ENCODE data around the gene SUN2. TPM values are rescaled to one million over a fixed set of nuclear protein-coding genes. Genes with fewer than 3 reads are reported as not detected.
A peak's percentile ranks its signal among the peaks of the same experiment; 100 is the strongest.

Gene SUN2
- total RNA-seq, 4 donors from 2014 or later = 177 to 423 (median 312) TPM

- no peaks in the 10 kb centered on the region for H3K9me3 ChIP-seq
- H3K4me1 ChIP-seq = peaks cover 46% of the 10 kb centered on the region in 2 donors
- no peaks in the 10 kb centered on the region for H3K27me3 ChIP-seq
Measured at GRCh38 chr22:38709306-38709705, 46.5 kb downstream of the SUN2 start.

GRCh38 chr22:38707984-38708383 is 47.8 kb downstream of the SUN2 start:
- peaks cover 0 to 9% of the 10 kb centered on the region in 2 donors for H3K36me3 ChIP-seq
- peaks cover 45 to 46% of the 10 kb centered on the region in 2 donors for H3K4me1 ChIP-seq
- no peak for DNase-seq
- H3K4me3 ChIP-seq = peak overlapping the region in 2 of 4 donors; percentile 8 to 34
- H3K27ac ChIP-seq = peak overlapping the region; percentile 92 to 100 (median 97)
- in situ Hi-C loops (cut with MboI; ENCODE audit: low sequenced_read_pairs in 4 of 4) = no loop called here
- intact Hi-C loops (cut with DNase I; ENCODE audit: low total_unique reads) = loop anchor here (1.0 to 10.0 kb wide), 6 partner anchors 26 to 643 kb away; partner anchors contain the start of genes CBX6 and CSNK1E
- no peaks in the 10 kb centered on the region for H3K9me3 ChIP-seq
- no peak for ATAC-seq
- TF ChIP-seq CTCF (IDR thresholded peaks at IDR 0.05 in 4 of 5, conservative IDR thresholded peaks at IDR 0.05 in 1 of 5) (no peak), POLR2A (IDR thresholded peaks at IDR 0.05) (no peak)
- H3K27me3 ChIP-seq = no peaks in the 10 kb centered on the region

More at GRCh38 chr22:38709306-38709705, 46.5 kb downstream of the SUN2 start:
- Histone ChIP-seq H3K4me3 (no peak overlapping the region), H3K27ac (peak overlapping the region in 3 of 4 donors; percentile 28 to 98 (median 96)), H3K36me3 (peaks cover 0 to 9% of the 10 kb centered on the region in 2 donors)
- TF ChIP-seq CTCF (IDR thresholded peaks at IDR 0.05 in 4 of 5, conservative IDR thresholded peaks at IDR 0.05 in 1 of 5) (no peak), POLR2A (IDR thresholded peaks at IDR 0.05) (no peak)
- DNase-seq = no peak
- intact Hi-C loops (cut with DNase I; ENCODE audit: low total_unique reads) (loop anchor here (5.0 to 10.0 kb wide), 4 partner anchors 163 to 645 kb away; partner anchors contain the start of genes CBX6 and CSNK1E), in situ Hi-C loops (cut with MboI; ENCODE audit: low sequenced_read_pairs in 4 of 4) (no loop called here)
- no peak for ATAC-seq

- intact Hi-C loops (cut with DNase I; ENCODE audit: low total_unique reads) = loop anchor here (1.0 to 10.0 kb wide), 6 partner anchors 27 to 643 kb away; partner anchors contain the start of genes CBX6 and CSNK1E
Measured at GRCh38 chr22:38707346-38707745, 48.5 kb downstream of the SUN2 start.

GRCh38 chr22:38706901-38707195 is 49.0 kb downstream of the SUN2 start:
- DNase-seq = no peak
- TF ChIP-seq POLR2A (IDR thresholded peaks at IDR 0.05) (no peak), CTCF (IDR thresholded peaks at IDR 0.05 in 4 of 5, conservative IDR thresholded peaks at IDR 0.05 in 1 of 5) (no peak)
- ATAC-seq = no peak
- Histone ChIP-seq H3K36me3 (peaks cover 0 to 9% of the 10 kb centered on the region in 2 donors), H3K27ac (peak overlapping the region; percentile 92 to 100 (median 97)), H3K27me3 (no peaks in the 10 kb centered on the region), H3K4me1 (peaks cover 34 to 35% of the 10 kb centered on the region in 2 donors), H3K9me3 (no peaks in the 10 kb centered on the region), H3K4me3 (peak overlapping the region; percentile 75 to 100 (median 90))
- intact Hi-C loops (cut with DNase I; ENCODE audit: low total_unique reads) (loop anchor here (1.0 to 10.0 kb wide), 6 partner anchors 27 to 642 kb away; partner anchors contain the start of genes CBX6 and CSNK1E), in situ Hi-C loops (cut with MboI; ENCODE audit: low sequenced_read_pairs in 4 of 4) (no loop called here)

More at GRCh38 chr22:38707346-38707745, 48.5 kb downstream of the SUN2 start:
- H3K36me3 ChIP-seq = peaks cover 0 to 9% of the 10 kb centered on the region in 2 donors
- TF ChIP-seq POLR2A (IDR thresholded peaks at IDR 0.05) (peak; percentile 72 to 78), CTCF (IDR thresholded peaks at IDR 0.05 in 4 of 5, conservative IDR thresholded peaks at IDR 0.05 in 1 of 5) (no peak)
- peak overlapping the region; percentile 75 to 100 (median 90) for H3K4me3 ChIP-seq
- peak overlapping the region; percentile 92 to 100 (median 97) for H3K27ac ChIP-seq
- H3K9me3 ChIP-seq = no peaks in the 10 kb centered on the region
- ATAC-seq (peak; percentile 28 to 38), DNase-seq (peak in 1 of 2 donors; percentile 25)
- H3K4me1 ChIP-seq = peaks cover 38 to 40% of the 10 kb centered on the region in 2 donors
- no peaks in the 10 kb centered on the region for H3K27me3 ChIP-seq
- in situ Hi-C loops (cut with MboI; ENCODE audit: low sequenced_read_pairs in 4 of 4) = no loop called here

Measured in gastrocnemius medialis (tissue), 4 donors.